ENCODE measurements around the gene APPL2.
A peak's percentile ranks its signal among the peaks of the same experiment; 100 is the strongest.

Gene APPL2, protein sequence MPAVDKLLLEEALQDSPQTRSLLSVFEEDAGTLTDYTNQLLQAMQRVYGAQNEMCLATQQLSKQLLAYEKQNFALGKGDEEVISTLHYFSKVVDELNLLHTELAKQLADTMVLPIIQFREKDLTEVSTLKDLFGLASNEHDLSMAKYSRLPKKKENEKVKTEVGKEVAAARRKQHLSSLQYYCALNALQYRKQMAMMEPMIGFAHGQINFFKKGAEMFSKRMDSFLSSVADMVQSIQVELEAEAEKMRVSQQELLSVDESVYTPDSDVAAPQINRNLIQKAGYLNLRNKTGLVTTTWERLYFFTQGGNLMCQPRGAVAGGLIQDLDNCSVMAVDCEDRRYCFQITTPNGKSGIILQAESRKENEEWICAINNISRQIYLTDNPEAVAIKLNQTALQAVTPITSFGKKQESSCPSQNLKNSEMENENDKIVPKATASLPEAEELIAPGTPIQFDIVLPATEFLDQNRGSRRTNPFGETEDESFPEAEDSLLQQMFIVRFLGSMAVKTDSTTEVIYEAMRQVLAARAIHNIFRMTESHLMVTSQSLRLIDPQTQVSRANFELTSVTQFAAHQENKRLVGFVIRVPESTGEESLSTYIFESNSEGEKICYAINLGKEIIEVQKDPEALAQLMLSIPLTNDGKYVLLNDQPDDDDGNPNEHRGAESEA

DNA sequence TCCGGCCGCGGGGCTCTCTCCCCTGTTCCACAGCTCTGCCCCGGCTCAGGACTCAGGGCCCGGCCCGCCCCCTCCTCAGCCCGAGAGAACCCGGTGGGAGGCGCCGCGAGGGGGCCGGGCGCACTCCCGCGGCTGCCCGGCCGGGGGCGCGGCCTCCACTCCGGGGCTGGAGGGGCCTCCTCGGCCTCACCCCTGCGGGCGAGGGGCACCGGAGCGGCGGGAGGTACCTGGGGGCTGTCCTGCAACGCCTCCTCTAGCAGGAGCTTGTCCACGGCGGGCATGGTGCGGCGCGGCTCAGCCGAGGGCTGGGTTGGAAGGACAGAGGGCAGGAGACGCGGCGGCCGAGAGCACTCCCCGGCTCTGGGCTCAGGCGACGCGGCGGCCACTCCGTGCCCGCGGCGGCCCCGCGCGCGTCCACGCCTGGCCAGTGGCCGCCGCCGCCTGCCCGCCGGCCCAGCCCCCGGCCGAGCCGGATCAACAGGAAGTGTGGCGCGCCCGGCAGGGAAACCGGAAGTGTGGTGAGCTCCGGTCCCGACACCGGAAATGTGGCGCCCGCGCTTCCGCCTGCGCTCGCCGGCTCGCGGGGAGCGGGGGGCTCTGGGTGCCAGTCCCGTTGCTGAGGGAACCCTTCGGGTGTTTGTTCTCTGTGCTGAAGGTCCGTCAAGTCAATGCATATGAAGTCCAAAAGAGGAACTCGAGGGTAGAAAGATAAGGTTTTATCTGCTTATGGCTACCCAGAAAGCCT is at the start of gene APPL2:
TSS of gene APPL2 (minus strand) at position 443 of the 745 bp plus-strand sequence. CDS start at position 281, 162 bp downstream.
- peak; percentile 92 for DNase-seq (ENCODE audit: low spot score)

DNA sequence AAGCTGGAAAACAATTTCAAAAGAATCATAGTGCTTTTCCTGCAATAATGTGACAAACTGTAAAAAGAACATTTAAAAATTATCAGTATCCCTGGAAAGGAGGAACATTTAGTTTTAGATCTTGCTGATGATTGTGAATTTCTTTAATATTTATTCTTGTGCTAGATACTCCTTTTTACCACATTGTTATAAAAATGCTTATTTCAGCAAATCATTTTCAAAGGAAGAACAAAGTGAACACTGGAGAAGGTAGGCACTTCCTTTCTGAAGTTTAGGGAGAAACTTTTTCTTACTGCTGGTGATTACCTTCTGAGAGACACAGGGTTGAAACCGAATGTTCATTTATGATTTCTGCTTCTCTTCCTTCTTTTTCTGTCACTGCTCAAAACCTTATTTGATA is 49.4 kb upstream of the APPL2 start:
- no peak for DNase-seq (ENCODE audit: low spot score)

DNA sequence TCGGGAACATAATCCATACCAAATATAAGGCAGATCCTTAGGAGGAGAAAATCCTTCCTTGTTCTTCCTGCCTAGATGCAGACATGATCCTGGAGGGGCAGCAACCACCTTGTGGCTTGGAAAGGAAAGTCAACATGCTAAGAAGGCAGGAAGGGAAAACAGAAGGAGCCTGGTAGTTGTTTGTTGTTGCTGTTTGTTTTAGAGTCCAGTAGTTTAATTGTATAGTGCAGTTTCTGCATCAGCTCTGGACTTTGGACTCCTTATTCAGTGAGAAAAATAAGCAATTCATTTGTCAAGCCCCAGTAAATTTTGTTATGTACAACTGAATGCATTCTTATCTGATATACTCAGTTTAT is 45.7 kb upstream of the APPL2 start:
- peak; percentile 12 for DNase-seq (ENCODE audit: low spot score)

DNA sequence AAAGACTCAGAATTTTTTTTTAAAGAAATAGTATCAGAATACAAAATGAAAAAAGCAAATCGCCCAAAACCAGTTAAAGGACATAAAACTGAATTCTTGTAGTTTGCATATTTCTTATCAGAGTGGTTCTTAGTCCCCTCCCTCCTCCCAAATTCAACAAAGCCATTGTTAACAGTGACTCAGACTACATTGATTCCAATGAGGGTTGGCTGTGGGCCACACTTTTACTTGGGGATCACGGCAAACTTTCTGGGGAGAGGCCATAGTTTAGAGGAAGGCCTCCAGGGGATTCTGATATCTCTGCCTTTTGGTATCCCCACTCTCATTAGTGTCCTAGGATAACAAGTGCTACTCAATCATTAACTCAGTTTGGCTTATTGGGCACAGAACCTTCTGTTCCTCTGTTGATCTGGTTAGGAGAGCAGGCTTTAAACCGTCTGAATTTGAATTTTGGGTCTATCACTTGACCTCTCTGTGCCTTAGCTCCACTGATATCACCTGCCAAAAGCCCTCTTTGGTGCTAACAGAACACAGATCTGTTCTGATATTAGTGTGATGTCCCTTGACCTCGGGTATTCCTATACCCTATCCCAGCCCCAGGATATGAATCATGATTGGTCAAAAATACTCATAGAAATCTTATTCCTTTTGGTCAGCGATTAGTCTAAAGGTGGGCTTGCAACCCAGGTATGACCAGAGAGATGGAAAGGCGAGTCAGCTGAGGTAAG is 45.2 kb upstream of the APPL2 start:
- DNase-seq (ENCODE audit: low spot score), result no peak

DNA sequence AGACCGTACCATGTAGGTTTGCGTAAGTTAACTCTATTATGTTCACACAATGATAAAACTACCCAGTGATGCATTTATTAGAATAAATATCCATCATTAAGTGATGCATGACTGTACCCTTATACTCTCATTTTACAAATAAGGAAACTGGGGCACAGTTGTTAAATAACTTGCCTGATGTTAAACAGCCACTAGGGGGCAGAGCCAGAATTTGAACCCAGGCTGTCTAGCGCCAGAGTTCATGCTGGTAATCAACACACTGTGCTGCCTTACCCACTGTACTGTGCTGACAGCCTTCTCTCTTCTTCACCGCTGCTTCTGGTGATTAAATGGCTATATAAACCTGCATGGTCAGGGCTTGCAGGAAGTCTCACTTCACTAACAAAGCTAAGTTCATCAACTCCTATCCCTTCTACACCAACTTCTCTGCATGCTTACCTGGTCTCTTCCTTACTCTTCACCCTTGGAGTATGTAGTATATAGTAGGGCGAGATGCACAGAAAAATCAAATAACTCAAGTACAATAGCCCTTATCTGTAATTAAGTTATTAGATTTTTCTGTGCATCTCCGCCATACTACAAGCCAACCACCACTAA is 43.6 kb upstream of the APPL2 start:
- no peak for DNase-seq (ENCODE audit: low spot score)

DNA sequence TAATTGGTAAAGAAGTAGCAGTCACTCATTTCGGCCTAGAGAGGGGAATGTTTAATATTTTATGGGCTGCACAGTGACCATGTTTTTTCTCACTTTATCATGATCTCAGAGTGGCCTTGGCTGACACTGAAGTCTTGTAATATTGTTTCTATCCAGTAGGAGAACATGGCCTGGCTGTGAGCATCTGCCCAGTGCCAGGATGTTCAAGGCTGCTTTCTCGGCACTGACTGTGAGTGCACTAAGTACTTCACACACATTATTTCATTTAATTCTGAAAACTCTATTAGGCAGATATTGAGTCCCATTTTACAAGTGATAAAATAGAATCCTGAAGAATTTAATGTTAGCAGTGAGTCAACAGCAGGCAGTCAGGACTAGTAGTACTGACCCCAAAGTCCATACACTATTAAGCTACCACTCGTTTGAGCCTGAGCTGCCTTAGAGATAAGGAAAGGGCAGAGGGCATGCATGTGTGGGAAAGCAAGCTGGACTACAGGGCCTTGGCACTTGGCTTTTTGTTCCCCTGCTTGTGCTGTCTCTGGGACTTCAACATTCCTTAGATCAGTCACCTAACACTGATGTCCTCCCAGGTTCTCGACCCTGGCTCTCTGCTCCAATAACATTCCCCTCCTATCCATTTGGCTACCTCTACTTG is 42.2 kb upstream of the APPL2 start:
- DNase-seq (ENCODE audit: low spot score), result peak; percentile 42

DNA sequence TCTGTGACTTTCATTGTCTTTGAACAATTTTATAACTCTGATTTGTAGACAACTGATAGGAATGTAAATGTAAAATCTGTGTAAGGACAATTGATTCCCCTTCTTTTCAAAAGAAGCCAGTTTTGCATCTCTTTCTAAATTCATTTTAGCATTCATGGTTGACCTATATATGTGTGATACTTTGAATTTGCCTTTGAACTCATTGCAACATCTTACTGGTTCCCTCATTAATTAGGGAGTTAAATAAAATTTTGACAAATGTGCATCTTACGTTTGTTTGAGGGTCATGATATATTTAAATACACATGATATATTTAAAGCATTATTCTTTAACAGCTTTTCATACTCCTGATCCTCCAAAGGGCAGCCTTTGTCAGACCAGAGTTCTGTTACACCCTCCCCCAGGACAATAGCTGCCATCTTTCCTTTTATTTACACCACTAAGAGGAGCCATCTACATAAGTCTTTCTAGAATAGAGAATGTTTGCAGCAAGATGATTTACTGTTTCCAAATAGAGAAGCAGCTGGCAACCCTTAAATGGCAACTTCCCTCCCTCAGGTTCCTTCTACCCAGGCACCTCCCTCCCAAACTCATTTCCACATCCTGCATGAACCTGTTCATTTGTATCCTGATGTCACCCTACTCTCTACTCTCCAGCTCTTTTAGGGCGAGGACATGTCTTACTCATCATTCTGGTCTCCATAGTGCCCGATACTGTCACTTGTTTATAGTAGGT is 40.2 kb upstream of the APPL2 start:
- DNase-seq (ENCODE audit: low spot score), result no peak

DNA sequence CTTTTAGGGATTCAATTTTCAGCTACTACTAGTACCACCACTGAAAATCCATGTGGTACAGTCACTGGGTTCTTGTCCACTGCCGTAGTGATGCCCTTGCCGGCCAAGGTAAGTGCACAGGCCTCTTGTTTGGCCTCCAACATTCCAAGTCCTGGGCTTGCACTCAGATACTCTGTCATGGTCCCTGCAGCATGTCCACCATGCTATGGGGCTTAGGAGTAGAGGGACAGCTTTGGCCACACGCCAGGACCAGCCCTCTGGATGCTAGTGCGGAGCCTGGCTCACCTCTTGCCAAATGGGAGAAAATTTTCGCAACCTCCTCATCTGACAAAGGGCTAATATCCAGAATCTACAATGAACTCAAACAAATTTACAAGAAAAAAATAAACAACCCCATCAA is 38.6 kb upstream of the APPL2 start:
- DNase-seq (ENCODE audit: low spot score), result no peak

DNA sequence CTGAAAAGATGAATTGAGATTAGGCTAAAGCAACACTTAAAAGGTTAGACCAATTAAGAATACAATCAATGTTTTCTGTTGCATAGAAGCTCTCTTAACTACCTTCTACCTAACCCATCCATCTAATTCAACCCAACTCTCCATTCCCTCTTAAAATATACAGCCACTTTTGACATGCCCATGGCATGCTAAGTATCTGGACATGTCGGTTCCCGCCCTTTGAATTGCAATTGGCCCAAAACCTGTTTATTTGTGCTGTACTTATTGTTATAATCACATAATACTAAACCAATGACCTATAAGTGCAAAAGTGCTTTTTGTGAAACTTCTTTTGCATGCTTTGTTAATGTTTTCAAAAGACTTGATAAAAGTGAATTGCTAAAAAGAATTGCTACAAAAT is 37.6 kb upstream of the APPL2 start:
- no peak for DNase-seq (ENCODE audit: low spot score)

DNA sequence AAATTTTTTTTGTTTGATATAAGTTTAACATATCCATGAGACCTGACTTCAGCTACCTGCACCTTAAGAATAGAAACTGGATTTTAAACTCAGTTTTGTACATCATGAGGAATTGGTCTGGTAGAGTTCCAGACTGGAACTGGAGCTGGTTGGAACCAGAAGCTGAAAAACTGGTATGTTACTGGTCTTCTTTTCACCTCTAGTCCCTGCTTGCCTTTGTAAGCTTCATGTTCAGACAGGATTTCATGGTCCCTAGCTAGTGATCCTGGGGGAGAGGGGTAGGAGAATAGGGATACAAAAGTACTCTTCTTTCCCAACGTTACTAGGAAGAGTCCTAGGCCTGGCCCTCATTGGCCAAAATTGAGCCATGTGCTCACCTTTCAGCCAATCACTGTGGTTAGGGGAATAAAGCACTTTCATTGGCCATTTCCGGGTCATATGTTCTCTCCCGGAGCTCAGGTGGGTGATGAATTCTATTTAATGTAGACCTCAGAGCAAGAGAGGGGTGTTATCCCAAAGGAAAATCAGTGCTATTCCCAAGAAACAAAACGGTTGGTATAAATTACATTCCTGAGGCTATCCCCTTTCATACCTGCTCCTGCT is 36.9 kb upstream of the APPL2 start:
- DNase-seq (ENCODE audit: low spot score), result no peak

DNA sequence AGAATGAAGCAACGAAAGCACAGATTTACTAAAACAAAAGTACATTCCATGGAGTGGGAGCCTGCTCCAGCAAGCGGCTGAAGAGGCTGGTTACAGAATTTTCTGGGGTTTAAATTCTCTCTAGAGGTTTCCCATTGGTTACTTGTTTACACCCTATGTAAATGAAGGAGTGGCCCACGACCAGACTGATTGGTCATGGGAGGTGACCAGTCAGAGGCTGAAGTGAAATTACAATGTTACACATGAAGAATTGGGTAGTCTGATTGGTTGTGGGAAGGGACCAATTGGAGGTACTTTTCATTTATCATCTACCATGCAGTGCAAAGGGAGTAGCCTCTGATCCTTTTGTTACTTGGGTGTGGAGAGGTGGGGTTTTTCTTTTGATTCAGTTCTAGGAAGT is 36.2 kb upstream of the APPL2 start:
- DNase-seq (ENCODE audit: low spot score), result no peak

DNA sequence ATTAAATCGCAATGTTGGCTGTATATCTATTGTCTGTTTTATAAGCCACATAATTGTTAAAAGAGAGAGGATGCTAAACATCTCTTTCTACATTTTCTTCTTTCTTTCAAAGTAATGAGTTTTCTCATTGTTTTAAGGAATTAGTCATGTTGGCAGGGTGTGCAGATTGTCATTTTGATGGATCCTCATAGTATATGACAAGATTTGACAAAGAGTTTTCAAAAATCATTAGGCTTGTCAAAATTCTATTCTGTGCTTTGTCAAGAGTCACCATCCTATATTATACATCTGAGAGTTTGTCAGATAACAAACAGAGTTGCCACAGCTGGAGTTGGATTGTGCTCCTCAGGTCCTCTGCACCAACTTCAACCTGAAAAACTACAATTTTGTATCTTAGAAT is 35.4 kb upstream of the APPL2 start:
- DNase-seq (ENCODE audit: low spot score), result no peak

DNA sequence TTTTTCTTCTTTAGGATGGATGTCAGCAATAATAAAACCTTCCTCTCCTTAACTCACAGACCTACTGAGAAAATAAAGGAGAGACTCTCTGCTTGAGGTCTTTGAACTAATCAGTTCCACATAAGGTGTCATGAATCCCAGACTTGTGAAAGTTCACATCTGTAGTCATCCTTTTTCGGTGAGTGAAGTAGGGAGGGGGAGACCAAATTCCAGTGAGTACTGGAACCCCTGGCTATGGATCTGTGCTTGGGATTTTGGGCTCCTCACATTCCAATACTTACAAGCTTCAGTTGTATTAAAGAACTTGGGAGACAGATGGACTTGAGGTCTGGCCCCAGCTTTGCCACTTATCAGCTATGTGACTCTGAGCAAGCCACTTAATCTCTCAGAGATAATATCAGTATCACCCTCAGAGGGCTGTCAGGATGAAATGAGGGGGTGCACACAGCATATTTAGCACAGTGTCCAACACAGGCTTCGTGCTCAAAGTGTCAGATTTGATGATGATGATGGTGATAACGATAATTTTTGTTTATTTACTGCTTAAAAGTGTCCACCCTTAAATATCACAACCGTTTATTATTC is 34.8 kb upstream of the APPL2 start:
- DNase-seq (ENCODE audit: low spot score), result no peak

DNA sequence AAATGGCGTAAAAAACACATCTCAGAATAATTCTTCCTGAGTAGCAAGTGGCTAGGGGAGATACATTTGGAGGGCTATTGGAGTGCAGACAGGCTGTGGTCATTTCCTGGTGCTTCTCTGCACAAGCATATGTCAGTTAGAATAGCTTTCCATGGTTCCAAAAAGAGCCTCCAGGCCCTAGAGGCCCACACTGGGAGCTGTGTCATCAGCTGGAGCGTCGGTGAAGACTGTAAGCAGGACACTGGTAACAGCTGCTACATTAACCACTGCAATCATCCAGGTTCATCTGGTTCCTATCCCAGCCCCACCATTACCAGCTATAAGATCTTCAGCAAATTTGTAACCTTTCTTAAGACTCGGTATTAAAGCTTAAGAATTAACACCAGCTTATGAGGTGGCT is 31.7 kb upstream of the APPL2 start:
- no peak for DNase-seq (ENCODE audit: low spot score)

DNA sequence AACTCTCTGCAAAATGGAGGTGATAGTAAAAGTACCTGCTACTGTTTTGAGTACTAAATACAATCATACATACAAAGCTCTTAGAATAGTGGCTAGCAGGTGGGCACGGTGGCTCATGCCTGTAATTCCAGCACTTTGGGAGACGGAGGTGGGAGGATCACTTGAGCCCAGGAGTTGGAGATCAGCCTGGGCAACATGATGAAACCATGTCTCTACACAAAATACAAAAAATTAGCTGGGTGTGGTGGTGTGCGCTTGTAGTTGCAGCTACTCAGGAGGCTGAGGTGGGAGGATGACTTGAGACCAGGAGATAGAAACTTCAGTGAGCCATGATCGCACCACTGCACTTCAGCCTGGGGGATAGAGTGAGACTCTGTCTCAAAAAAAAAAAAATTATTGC is 28.8 kb upstream of the APPL2 start:
- DNase-seq (ENCODE audit: low spot score), result no peak

DNA sequence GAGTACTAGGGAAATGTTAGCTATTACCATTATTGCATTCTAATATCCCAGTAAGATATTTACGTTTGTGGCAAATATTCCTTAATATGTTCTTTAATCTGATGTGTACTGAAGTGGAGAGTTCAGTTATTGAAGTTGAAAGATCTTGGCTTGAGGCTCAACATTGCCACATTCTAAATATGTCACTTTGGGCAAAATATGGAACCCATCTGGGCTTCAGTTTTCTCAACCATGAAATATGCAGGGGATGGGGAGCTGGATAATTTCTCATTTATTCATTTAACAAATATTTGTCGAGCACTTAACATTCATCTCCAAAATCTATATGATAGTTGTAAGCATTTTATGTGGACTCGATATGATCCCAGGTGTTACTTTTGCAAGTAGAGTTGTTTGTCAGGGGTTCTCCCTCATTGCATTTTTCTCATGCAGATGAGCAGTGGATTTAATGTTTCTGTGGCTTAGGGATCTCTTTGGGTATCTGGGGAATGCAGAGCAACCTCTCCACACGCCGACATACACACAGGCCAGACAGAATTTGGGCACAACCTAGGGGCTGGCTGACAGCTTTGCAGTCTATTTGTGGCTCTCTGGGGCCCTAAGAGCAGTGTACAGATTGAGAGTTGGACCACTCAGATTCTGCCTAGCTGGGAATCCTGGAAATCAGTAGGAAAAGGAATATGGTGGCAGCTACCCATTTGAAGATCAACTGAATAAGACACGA is 26.6 kb upstream of the APPL2 start:
- no peak for DNase-seq (ENCODE audit: low spot score)

DNA sequence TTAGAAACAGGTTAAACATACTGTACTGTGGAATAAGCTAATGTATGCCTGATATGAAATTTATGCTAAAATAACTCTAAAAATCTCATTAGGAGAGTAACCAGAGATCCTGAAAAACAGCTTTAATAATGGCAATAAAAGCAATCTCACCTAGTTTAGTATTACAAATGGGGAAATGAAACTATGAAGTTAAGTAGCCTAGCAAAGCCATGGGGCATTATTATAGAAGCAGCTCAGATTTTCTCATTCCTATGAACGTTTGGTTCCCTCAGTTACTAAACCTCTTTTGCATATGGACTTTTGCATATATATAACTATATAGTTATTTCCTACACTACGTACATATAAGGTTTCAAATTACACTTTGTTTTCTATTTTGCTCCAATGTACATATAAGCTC is 25.0 kb upstream of the APPL2 start:
- no peak for DNase-seq (ENCODE audit: low spot score)

DNA sequence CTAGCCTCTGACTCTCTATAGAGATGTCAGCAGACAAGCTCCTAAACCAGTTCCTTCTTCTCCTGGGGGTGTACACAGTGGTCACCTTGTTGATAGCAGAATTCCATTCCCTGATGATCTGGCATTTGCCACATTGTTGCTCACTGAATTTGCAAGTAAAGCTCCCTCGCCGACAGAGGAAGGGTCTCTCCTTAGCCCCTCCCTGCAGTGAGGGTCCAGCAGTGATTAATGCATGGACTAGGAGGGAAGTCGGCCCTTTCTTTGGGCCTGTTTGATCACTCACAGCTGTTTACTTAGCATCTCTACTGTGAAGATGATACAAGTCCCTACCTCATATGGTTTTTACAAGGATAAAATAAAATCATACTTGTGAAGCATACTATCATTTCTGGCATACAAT is 23.3 kb upstream of the APPL2 start:
- DNase-seq (ENCODE audit: low spot score), result no peak

DNA sequence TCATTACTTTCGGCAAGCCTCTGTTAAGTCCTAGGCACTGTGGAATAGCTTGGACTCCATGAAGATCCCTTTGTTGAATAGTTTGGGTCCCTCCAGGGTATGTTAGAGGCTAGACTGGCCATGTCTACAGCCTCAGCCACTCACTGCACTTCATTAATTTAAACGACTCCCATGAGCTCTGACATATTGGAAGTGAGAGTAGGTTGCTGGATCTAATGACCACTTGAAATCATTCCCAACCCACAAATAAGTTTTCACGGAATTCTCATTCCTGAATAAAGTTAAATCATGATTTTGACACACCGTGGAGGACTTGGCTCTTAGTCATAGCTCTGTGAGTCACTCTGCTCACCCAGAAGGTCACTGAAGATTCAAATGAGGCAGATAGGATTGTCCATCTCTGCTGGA is 21.4 kb upstream of the APPL2 start:
- no peak for DNase-seq (ENCODE audit: low spot score)

All from HuH-7 (cell line).